HG02623 (cell line): ENCODE data around the gene FRMD4A.

ENCODE experiments used
- ATAC-seq: cut with Tn5 transposase; IDR thresholded peaks from one replicate; pipeline ENCODE4 v1.9.1; 2021; ENCODE audit warnings: moderate library complexity; ENCODE audit not compliant: unreplicated experiment

FRMD4A gene

DNA sequence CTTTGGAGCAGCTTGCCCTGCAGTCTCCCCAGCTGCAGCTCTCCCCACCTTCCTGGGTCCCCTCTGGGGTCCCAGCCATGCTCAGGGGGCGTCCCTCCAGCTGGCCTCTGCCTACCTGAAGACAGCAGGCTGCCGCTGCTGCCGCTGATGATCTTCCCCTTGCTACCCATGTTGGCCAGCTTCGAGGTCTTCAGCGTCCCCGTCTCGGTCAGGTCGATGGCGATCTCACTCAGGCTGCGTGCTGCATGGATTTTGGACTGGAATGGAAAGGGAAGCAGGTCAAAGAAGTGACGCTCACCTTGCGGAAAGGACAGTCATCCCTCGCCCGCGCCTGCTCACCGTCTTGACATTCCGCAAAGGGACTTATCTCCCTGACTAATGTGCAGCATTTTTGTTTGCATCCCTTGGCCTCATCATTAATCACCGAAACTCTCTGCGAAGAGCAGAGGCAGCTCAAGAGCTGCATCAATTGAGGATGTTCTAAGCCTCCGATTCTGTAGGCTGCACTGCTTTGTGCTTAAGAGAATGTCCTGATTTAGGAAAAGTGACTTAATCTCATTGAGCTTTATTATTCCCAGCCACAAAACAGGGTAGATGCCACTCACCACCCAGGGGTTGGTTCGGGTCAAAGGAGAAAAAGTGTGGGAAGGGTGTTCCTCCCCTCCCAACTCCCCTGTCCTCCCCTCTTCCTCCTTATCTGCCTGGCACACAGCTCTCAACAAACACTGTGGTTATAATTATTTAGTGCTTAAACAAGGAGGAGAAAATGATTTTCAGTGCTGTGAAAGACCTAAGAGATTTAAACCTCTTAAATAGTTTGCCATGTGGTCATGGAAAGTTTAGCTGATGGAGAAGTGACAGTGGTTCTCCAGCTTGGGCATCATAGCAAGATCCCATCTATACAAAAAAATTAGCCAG is 636.7 kb downstream of the FRMD4A start:
- no peak for ATAC-seq

DNA sequence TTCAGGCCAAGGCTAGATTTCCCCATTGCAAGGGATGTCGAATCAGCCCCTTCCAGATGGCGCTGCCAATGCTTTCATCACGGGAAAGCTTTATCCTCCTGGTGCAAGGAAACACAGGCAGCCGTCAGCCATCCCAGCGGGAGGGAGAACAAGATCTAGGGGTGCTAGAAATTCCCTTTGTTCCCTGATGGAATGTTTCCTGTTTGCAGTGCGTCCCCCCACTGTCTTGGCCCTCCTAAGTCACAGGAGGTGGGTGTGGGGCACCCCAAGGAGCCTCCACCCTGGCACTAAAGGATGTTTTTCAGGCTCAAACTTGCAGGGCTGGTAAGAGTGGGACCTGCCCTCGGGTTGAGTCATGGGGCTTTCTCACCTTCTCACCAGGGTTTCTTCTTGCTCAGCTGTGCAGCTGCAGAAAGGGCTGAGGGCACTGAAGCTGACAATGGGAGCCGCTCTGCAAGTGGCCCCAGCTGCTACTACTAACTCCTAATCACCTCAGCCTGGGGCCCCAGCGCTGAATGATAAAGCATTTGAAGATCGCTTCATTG is 640.4 kb downstream of the FRMD4A start:
- ATAC-seq = peak; percentile 58

DNA sequence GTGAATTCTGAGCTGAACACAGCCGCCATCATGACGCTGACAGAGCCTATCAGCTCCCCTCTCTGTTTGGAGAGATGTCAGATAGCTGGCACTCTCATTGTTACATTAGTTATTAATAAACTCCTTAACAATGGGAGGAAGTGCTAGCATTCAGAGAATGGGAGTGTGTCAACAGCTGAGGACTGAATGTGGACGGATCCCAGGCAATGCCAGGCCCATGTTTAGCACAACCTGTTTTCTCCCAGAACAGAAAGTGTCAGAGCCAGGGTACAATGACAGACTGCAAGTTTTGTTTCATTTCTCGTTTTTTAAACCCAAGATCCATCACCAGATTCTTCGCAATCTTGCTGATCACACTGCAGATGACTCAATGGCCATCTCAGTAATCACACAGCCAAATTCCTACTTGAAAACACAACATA is 644.4 kb downstream of the FRMD4A start:
- ATAC-seq = no peak

DNA sequence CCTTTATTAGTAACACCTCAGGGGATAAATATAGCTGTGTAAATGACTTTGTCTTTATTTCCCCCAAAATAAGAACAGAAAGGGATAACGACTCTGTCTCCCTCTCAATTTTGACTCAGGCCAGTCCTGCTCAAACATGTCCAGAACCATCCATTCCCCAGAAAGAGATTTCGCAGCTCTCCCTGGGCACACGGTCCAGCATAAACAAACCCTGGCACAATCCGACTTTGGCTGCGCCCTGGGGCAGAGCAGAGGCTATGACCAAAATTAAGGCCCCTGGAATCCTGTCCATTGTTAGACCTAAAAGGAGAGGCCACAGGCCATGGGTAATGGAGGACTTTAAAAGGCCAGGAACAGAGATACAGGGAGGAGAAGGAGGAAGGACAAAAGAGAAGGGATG is 644.8 kb downstream of the FRMD4A start:
- ATAC-seq = no peak

DNA sequence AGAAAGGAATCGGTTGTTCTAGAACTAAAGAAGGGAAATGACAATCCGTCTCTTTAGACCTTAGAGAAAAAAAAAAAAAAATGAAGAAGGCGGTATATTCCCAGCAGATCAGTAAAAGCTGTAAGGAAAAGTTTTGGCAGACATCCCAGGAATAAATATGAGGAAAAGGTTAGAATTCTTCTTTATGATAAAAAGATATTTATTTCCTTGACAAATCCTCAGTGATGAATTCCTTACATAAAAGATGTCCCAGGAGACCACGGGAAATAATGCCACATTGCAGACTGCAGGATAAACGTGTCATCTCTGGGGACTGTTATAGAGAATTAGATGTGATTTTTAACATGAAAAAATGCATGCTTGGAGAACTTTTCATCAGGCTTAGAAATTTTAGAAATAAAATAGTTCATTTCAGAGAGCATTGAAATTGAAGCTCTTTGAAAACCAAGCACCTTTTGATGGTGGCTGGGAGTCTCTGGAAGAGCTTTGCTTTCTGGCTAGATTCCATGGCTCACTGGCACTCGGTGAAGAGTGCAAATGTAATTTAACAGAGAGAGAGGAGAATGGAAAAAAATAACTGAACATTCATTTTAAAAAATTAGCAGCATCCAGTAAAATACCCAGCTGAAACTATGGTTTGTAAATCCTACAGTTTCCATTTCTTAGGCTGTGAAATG is 645.8 kb downstream of the FRMD4A start:
- no peak for ATAC-seq

DNA sequence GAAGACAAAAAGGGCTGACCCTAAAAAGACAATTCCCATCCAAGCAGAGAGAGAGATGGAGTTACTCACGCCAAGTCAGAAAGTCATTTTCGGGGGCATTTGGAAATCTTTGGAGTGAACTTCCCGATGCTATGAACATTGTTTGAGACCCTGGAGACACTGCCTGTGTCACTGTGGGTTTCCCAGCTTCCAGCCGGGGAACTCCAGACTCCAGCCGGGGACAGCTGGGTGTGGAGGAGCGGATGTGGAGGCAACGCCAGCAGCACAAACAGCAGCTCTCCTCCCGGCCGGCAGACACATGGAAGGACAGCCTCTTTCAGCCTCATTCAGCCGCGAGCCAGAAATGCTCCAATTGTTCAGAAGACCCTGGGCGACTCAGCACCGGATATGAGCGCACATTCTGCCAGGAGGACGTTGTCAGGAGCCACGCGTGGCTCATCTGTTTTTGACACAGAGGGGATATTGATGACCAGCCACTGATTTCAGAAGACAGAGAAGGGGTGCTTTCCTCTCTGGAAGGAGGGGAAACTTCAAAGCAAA is 646.4 kb downstream of the FRMD4A start:
- ATAC-seq = no peak

DNA sequence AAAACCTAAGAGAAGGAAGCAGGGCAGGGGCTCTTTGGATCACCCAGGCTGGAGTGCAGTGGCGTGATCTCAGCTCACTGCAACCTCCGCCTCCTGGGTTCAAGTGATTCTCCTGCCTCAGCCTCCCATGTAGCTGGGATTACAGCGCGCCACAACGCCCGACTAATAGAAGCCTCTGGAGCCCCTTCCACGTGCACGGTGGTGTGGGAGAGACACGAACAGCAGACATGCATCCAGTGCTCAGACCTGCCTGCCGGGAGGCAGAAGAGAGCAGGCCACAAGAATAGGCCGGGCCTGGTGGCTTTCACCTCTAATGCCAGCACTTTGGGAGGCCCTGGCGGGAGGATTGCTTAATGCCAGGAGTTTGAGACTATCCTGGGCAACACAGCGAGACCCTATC is 647.7 kb downstream of the FRMD4A start:
- no peak for ATAC-seq

DNA sequence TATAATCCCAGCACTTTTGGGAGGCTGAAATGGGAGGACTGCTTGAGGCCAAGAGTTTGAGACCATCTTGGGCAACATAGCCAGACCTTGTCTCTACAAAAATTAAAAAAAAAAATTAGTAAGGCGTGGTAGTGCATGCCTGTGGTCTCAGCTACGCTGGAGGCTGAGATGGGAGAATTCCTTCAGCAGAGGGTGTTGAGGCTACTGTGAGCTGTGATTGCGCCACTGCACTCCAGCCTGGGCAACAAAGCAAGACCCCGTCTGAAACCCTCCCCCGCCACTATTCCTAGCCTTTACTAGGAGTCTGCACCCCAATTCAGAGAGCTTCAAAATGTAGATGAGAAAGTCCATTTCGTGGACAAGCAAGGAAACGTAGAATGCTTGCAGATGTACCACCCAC is 648.8 kb downstream of the FRMD4A start:
- ATAC-seq = no peak

DNA sequence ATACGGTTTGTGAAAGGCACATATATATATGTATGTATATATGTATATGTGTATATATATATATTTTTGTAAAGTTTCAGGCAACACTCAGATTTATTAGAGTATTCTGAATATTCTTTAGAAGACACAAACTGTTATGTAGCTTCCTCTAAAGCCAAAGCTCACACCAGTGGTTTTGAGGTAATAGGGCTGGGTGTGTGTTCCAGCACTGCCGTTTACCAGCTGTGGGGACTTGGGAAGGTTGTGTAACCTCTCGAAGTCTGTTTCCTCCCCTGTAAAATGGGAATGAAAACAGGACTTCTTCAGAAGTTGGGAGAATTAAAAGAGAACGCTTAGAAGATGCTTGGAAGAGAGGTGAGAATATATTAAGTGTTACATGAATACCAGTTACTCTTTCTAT is 649.2 kb downstream of the FRMD4A start:
- ATAC-seq = no peak

DNA sequence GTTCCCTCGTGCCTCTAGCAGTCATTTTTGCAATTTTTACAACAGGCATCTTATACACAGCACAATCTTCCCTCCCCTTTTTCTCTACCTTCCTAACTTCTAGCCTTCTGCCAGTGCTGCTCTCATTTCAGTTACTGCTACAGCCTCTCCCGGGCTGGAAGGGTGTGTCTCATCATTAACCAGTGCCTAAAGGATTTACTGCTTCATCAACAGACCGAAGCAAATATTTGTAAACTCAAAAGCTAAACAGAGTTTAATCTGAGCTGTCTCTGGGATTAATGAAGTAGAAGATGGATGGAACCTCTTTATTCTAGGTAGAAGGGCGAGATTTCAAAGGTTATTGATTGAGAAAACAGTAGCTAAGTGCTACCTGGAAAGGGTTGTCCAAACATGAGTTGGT is 649.6 kb downstream of the FRMD4A start:
- no peak for ATAC-seq

DNA sequence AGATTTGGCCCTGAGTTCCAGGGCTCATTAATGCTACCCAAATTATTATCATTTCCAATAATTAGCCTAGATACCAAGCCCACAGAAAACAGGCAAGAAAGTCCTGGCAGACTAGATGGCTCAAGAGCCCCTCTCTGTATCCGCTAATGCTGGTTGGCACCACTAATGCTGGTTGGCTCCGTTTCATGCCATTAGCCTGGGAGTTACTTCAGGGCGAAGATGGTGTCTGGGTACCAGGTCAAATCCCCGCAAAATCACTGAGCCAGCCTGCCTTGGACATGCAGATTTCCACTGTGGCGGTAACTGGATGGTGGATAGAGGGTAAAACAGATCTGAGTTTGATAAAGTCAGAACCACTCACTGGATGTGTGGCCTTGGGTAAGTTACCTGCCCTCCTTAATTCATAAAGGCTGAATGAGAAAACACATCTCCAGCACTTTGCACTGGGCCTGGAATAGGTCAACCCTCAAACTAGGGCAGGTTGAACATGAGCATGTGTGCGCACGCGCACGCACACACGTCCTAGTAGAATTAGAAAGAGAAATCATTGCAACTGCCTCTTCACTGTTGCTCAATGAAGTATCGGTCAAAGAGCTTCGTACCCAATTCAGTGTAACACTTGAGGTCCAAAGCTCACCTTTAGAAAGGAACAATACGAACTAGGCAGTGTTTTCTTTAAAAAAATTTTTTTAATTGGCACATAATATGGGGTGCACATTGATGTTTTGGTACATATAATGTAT is 652.5 kb downstream of the FRMD4A start:
- no peak for ATAC-seq

DNA sequence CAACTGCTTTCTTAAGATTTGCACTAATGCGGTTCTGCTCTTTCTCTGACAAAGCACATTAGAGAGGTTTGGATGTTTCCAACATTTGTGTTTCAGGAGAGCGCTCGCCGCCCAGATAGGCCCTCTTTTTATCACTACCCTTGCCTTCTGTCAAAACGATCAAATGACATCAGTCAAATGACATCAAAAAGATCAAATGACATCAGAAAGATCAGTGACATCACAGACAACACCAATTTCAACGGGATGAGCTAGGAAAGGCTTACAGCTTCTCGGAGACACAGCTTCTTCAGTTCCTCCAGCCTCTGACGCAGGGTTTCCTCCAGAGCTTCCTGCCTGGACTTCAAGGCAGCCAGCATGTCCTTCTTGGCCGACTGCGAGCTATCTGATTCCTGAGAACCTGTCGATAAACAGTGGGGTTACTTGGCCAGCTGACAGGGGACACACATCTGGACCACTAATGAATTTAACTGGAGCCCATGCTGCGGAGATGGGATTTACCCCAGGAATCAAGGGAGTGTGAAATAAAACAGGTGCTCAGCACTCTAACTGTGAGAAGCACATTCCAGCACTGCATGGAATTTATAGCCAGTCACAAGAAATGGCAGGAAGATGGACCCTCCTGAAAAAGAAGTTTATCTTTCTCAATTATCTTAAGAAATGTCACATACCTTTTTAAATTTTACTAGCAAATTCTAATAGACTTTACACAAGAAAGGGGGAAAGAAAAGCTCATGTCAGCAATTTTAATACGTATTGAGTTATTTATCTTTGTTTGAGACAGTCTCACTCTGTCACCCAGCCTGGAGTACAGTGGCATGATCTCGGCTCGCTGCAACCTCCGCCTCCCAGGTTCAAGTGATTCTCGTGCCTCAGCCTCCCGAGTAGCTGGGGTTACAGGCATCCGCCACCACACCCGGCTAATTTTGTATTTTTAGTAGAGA is 655.8 kb downstream of the FRMD4A start:
- ATAC-seq = no peak

DNA sequence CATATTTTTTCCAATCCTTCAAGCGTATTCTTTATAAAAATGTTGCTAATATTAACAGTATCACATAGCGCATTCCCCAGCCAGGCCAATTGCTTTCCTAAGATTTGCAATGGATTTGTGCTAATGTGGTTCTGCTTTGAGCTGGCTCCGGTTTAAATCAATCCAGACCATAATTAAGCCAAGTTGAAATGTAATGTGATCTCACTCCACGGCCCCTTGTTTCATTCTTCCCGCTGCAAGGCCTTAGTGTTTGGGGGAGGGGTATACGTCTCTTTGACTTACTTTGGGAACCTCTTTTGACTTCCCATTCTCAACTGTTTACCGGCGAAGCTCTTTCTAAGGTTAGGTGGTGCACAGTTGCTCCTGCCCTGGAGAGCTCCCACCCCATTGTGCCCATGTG is 657.6 kb downstream of the FRMD4A start:
- no peak for ATAC-seq

DNA sequence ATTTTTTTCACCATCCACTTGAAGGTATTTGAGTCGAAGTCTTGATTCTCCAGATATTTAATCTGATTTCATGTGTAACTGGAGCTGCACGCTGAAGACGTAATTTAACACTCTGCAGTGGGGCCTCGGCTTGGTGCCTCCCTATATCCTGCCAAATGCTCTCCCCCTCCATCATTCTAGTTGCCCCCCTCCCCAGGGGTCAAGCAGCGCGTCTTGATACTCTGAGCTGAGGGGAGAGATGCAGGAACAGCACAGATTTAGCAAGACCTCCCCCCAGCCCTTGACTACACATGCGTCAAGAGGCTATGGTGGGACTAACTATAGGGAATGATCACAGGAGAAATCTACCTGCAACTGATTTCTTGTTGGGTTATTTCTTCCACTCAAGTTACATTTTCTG is 658.2 kb downstream of the FRMD4A start:
- ATAC-seq = no peak

DNA sequence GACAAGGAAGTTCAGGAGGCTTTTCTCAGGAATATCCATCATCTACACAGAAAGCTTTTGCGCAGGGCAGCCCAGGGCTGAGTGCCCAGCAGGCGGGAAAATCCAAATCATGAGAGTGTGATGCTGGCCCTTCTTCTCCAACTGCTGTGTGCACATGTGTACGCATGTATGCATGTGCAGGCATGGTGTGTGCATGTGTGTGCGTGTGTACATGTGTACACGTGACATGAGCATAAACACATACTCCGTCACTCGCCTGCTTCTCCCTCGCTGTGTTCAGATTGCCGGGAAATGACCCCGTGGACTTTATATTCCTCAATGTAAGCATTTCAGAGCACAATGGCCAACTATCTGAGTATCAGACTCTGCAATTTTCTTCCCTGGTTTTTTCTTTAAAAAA is 658.8 kb downstream of the FRMD4A start:
- ATAC-seq = no peak

DNA sequence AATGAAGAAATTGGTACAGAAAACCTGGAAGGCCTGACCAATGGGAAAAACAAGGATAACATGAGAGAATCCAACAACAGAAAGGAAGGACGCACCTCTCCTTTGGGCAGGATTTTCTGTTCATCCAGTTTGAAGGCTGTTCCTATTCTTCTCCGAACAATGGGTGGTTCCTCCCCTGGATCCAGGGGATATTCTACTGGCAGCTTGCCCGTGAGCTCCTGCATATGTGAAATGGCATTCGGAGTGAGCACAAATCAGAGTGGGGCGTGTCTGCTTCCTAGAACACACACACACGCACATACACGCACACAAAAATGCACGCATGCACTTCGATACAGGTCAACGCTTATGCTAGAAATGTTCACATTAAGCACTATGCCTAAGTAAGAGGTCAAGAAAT is 660.4 kb downstream of the FRMD4A start:
- ATAC-seq = no peak

DNA sequence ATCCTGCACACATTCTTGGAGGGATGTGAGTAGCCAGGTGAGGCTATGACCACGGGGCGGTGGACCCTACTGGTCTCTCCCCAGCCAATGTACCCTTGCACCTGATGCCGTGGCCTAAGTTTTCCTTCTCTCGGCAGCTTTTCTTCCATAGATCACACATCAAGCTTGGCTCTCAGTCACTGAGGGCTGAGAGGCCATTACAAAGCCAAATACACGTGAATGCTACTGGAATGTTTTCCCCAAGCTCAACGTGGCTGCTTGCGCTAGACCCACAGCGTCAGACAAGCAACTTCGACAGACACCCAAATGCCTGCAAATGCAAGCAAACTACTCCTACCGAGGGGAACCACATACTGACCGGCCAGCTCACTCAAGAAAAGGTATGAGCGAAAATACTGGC is 660.8 kb downstream of the FRMD4A start:
- ATAC-seq = no peak

DNA sequence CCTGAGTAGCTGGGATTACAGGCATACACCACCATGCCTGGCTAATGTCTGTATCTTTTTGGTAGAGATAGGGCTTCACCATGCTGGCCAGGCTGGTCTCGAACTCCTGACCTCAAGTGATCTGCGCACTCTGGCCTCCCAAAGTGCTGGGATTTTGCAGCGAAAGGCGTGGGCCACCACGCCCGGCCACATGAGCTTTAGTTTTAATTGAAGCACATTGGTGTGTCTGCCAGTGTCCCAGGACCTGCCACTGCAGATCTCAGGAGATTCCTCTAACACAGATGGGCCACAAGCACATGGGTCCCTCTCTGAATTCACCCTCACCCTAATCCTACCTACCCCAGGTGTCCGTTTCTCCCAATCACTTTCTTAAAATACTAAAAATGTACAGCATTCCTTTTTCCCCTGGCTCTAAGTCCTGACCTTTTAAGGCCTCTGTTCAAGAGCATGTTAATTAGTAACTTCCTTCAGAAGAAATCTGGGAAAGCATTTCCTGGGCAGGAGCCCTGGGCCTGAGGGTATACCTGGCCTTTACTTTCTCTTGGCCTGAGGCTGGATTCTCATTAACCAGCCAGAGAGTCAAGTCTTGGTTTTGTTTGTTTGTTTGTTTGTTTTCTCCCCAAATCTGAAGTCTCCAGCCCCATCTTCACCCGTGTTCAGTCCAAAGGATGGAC is 661.4 kb downstream of the FRMD4A start:
- no peak for ATAC-seq

DNA sequence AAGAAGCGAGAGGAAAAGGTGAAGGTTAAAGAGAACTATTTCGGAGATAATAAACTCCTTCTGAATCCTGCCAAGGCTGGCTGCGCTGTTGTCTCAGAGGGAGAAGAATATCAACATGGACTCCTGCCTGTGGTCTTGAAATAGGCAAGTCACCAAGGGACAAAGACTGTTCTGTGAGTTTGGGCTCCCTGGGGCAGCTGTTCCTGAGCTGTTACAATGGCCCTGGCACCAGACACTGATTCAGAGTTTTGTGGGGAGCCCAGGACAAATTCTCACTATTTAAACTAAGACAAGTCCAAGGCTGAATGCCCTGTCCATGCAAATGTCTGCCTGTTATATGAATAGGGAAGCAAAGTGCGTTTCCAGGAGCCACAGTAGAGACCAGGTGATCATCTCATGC is 662.6 kb downstream of the FRMD4A start:
- ATAC-seq = no peak
